Measurements from ENCODE around the gene EIF2D.

- TF ChIP-seq CTCF (IDR thresholded peaks at IDR 0.05) (no peak), POLR2A (IDR thresholded peaks at IDR 0.05) (no peak)
Observed at GRCh38 chr1:206573319-206573718, 38.9 kb downstream of the EIF2D start.

All from Peyer's patch (tissue), 4 donors.